Measurements from ENCODE around the gene TNIK.
"Not testable (repeated sequence)": the region's sequence is repeated elsewhere in the genome, so short reads cannot be mapped to it uniquely, and the experiment has no call there.

GRCh38 chr3:171422855-171423254 lies 37.4 kb downstream of the TNIK start:
- TF ChIP-seq NFIC (IDR thresholded peaks at IDR 0.05; ENCODE audit: borderline replicate concordance); CTCF (IDR thresholded peaks at IDR 0.05); USF2 (IDR thresholded peaks at IDR 0.05; ENCODE audit: borderline replicate concordance, low read depth, low read length); TEAD4 (IDR thresholded peaks at IDR 0.05; ENCODE audit: borderline replicate concordance, insufficient read depth); EP300 (IDR thresholded peaks at IDR 0.05; ENCODE audit: borderline replicate concordance in 1 of 2, low read depth in 1 of 2, low read length in 1 of 2); POLR2AphosphoS5 (IDR thresholded peaks at IDR 0.05; ENCODE audit: low read depth, low read length): not testable (repeated sequence)
